Cardiac muscle cell (in vitro differentiated cells and primary cell): ENCODE measurements around the gene TMEM169. TPM values are rescaled to one million over a fixed set of nuclear protein-coding genes. Genes with fewer than 3 reads are reported as not detected.

Experiments used
- DNase-seq, 2 donors: peaks; one replicate each; pipeline versions ENCODE4 v3.0.0 to v3.0.0-alpha.2; 2010 to 2017; ENCODE audit warnings: low read depth in 1 of 2, low spot score in 1 of 2
- H3K27ac ChIP-seq: fragments of 200-600 bp; sonication (generic); 2 replicates; pipeline ENCODE4 v1.5.1; 2016
- H3K27me3 ChIP-seq: fragments of 200-600 bp; sonication (generic); 2 replicates; pipeline ENCODE4 v1.6.0; 2016; ENCODE audit warnings: control low read depth
- H3K36me3 ChIP-seq: fragments of 200-600 bp; sonication (generic); 2 replicates; pipeline ENCODE4 v1.5.1; 2016; ENCODE audit warnings: control low read depth
- H3K4me1 ChIP-seq: fragments of 200-600 bp; sonication (generic); 2 replicates; pipeline ENCODE4 v1.8.1; 2017; ENCODE audit warnings: low read depth, mild to moderate bottlenecking, mixed run types
- H3K4me3 ChIP-seq: fragments of 200-600 bp; sonication (generic); 2 replicates; pipeline ENCODE4 v1.5.1; 2016; ENCODE audit warnings: mild to moderate bottlenecking
- H3K9me3 ChIP-seq: fragments of 200-600 bp; sonication (generic); 2 replicates; pipeline ENCODE4 v1.5.1; 2017; ENCODE audit warnings: low read depth, mild to moderate bottlenecking, control low read depth
- polyA plus RNA-seq: library from polyadenylated mRNA; unstranded; fragments of >200 nt; fragmentation: Nextera tagmentation; extraction: Ambion mirVana; gene quantifications from 2 replicates; pipeline ENCODE4 v1.2.1, GENCODE V29; 2016
- total RNA-seq: library from RNA; depleted of rRNA; stranded (reverse); fragments of >200 nt; gene quantifications from 2 replicates; pipeline ENCODE4 v1.2.3, GENCODE V29; 2016
- TF ChIP-seq, protein P1 (sequence below): IDR thresholded peaks from 2 replicates; pipeline ENCODE4 v1.5.1; 2012; ENCODE audit warnings: low read depth, mild to moderate bottlenecking, low read length

TMEM169 gene
- total and polyA plus RNA-seq, 2 experiments from 2014 or later: 1.2 to 1.9 TPM

DNA sequence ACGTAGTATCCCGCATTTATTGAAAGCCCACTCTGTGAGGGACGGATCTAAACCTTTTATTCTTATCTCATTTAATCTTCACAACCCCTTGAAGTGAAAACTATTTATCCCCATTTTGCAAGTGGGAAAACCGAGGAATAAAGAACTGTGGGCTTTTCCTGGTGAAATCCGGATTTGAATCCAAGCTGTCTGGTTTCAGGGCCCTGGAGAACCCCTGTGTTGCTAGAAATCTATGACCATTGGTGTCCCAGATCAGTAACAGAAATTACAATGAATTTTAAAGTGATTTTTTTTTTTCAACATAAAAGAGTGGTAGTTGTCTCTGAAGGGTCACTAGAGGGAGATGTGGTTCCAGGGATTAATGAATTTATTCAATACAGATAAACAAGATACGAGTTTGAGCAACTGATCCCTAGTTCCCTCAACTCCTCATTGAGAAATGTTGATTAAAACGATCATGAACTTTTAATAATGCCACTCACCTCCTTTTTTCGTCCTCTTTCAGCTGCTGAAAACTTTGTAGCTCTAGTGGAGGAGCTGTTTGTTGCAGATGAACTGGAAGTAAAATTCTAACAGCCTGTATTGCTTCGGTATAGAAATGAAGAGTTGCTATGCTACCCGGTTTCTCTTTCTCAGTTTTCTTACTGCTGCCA is 28.4 kb downstream of the TMEM169 start:
- Histone ChIP-seq H3K9me3 (no peaks in the 10 kb centered on the region), H3K27me3 (no peaks in the 10 kb centered on the region), H3K4me3 (peak overlapping the region; percentile 77), H3K36me3 (peaks cover 21% of the 10 kb centered on the region), H3K27ac (peak overlapping the region; percentile 88), H3K4me1 (peaks cover 16% of the 10 kb centered on the region)
- TF ChIP-seq, protein P1, sequence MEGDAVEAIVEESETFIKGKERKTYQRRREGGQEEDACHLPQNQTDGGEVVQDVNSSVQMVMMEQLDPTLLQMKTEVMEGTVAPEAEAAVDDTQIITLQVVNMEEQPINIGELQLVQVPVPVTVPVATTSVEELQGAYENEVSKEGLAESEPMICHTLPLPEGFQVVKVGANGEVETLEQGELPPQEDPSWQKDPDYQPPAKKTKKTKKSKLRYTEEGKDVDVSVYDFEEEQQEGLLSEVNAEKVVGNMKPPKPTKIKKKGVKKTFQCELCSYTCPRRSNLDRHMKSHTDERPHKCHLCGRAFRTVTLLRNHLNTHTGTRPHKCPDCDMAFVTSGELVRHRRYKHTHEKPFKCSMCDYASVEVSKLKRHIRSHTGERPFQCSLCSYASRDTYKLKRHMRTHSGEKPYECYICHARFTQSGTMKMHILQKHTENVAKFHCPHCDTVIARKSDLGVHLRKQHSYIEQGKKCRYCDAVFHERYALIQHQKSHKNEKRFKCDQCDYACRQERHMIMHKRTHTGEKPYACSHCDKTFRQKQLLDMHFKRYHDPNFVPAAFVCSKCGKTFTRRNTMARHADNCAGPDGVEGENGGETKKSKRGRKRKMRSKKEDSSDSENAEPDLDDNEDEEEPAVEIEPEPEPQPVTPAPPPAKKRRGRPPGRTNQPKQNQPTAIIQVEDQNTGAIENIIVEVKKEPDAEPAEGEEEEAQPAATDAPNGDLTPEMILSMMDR: peak; percentile 57
- DNase-seq: peak; percentile 28 to 58

DNA sequence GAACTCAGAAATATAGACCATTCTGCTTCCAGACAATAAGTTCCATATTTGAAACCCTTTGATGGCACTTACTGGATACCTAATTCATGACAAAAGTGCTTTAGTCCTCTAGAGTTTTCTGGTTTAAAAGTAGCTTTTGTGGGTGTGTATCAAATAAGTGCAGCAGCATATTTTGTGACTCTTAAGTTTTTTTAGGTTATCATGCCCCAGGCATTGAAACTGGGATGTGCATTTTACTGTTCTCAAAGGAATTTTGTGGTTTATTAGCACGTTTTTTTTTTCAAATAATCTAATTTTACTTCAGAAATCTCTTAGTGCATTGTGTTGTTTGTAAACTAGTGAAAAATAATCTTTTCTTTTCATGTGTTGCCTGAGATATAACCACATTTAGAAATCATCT is 28.9 kb downstream of the TMEM169 start:
- H3K27me3 ChIP-seq: no peaks in the 10 kb centered on the region
- peaks cover 21% of the 10 kb centered on the region for H3K4me1 ChIP-seq
- no peaks in the 10 kb centered on the region for H3K9me3 ChIP-seq
- TF ChIP-seq, protein P1: no peak
- peaks cover 21% of the 10 kb centered on the region for H3K36me3 ChIP-seq
- H3K27ac ChIP-seq: no peak overlapping the region
- peak overlapping the region; percentile 77 for H3K4me3 ChIP-seq
- DNase-seq: no peak

DNA sequence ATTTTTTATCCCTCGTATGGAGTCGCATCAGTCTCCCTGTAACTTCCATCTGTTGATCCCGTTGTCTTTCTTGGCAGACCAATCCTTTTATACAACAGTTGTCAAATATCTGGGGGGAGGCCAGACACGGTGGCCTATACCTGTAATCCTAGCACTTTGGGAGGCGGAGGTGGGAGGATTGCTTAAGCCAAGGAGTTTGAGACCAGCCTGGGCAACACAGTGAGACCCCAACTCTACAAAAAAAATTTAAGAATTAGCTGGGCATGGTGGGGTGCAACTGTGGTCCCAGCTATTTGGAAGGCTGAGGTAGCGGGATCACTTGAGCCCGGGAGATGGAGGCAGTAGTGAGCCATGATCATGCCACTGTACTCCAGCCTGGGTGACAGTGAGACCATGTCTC is 29.4 kb downstream of the TMEM169 start:
- TF ChIP-seq, protein P1: no peak
- H3K4me1 ChIP-seq: peaks cover 26% of the 10 kb centered on the region
- no peak overlapping the region for H3K27ac ChIP-seq
- no peaks in the 10 kb centered on the region for H3K9me3 ChIP-seq
- no peaks in the 10 kb centered on the region for H3K27me3 ChIP-seq
- DNase-seq: no peak
- H3K4me3 ChIP-seq: no peak overlapping the region
- peaks cover 21% of the 10 kb centered on the region for H3K36me3 ChIP-seq

DNA sequence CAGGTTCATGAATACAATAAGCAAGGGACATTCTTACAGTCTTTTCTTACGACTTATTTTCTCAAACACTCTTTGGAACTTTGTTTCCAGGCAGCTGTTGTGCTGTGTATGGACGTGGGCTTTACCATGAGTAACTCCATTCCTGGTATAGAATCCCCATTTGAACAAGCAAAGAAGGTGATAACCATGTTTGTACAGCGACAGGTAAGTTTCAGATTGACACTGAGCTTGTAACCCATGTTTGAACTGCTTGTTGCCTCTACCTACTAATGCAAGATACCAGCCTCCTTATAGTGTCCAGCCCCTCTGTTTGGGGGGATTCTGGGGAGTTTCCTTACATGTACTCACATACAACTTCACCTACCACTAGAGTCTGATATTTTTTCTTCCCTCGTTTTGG is 31.2 kb downstream of the TMEM169 start:
- H3K27ac ChIP-seq: peak overlapping the region; percentile 75
- H3K9me3 ChIP-seq: no peaks in the 10 kb centered on the region
- DNase-seq: no peak
- TF ChIP-seq, protein P1: no peak
- H3K27me3 ChIP-seq: no peaks in the 10 kb centered on the region
- H3K4me1 ChIP-seq: peaks cover 26% of the 10 kb centered on the region
- H3K4me3 ChIP-seq: no peak overlapping the region
- peaks cover 38% of the 10 kb centered on the region for H3K36me3 ChIP-seq

DNA sequence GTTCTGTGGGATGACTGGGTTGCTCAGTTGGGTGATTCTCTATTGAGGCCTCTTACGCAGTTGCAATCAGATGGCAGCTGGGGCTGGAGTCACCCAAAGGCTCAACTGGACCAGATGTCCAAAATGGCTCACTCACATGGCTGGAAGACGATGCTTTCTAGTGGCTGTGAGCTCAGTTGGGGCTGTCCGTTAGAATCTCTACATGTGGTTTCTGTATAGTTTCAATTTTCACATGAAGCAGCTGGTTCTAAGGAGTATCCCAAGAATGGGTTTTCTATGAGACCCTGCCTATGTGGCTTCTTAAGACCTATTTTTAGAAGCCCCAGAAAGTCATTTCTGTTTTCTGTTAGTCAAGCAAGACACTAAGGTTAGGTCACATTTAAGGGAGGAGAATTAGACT is 31.9 kb downstream of the TMEM169 start:
- no peak for DNase-seq
- peak overlapping the region; percentile 75 for H3K27ac ChIP-seq

More for the DNA sequence above, 31.9 kb downstream of the TMEM169 start:
- TF ChIP-seq, protein P1: no peak
- Histone ChIP-seq H3K27me3 (no peaks in the 10 kb centered on the region), H3K4me1 (peaks cover 20% of the 10 kb centered on the region), H3K4me3 (no peak overlapping the region), H3K36me3 (peaks cover 44% of the 10 kb centered on the region), H3K9me3 (no peaks in the 10 kb centered on the region)
